SK-N-SH treated with all-trans-retinoic acid at 6 μM for 48 hours (cell line): ENCODE measurements around the gene KLF3.
A peak's percentile ranks its signal among the peaks of the same experiment; 100 is the strongest.

Experiments used
- ATAC-seq: fragments of 200-7000 bp; cut with Tn5 transposase; 3 replicates; pipeline ENCODE4 v1.9.1; 2020; ENCODE audit warnings: mild to moderate bottlenecking, moderate library complexity
- ARNTL ChIP-seq: fragments of 450-650 bp; formaldehyde crosslinking; IDR thresholded peaks from 2 replicates; pipeline ENCODE4 v1.5.0; 2020; ENCODE audit warnings: low read depth, mild to moderate bottlenecking, moderate library complexity, borderline replicate concordance
- BACH2 ChIP-seq: fragments of 250-450 bp; sonication (Bioruptor Pico); IDR thresholded peaks from 2 replicates; pipeline ENCODE4 v1.9.0; 2021; ENCODE audit warnings: mild to moderate bottlenecking, borderline replicate concordance
- CSDC2 ChIP-seq: fragments of 250-450 bp; sonication (Bioruptor Pico); IDR thresholded peaks from 2 replicates; pipeline ENCODE4 v1.5.0; 2020; ENCODE audit warnings: mild to moderate bottlenecking, moderate library complexity
- ESRRG ChIP-seq: fragments of 250-450 bp; sonication (Bioruptor Pico); IDR thresholded peaks from 2 replicates; pipeline ENCODE4 v1.6.1; 2021; ENCODE audit warnings: mild to moderate bottlenecking
- OSR1 ChIP-seq: fragments of 250-450 bp; sonication (Bioruptor Pico); IDR thresholded peaks from 2 replicates; pipeline ENCODE4 v1.8.0; 2022; ENCODE audit warnings: moderate library complexity, mild to moderate bottlenecking, inconsistent platforms
- POU6F1 ChIP-seq: fragments of 250-450 bp; sonication (Bioruptor Pico); IDR thresholded peaks from 2 replicates; pipeline ENCODE4 v1.8.0; 2021; ENCODE audit warnings: low read depth, mild to moderate bottlenecking, moderate library complexity, borderline replicate concordance
- PPARA ChIP-seq: fragments of 250-450 bp; sonication (Bioruptor Pico); IDR thresholded peaks from 2 replicates; pipeline ENCODE4 v1.5.0; 2020; ENCODE audit warnings: mild to moderate bottlenecking, borderline replicate concordance
- RARB ChIP-seq: fragments of 250-450 bp; sonication (Bioruptor Pico); IDR thresholded peaks from 2 replicates; pipeline ENCODE4 v1.8.0; 2021; ENCODE audit warnings: mild to moderate bottlenecking, moderate library complexity
- SNAI2 ChIP-seq: fragments of 250-450 bp; sonication (Bioruptor Pico); IDR thresholded peaks from 2 replicates; pipeline ENCODE4 v1.5.0; 2020; ENCODE audit warnings: mild to moderate bottlenecking, moderate library complexity
- TCF4 ChIP-seq: fragments of 250-450 bp; sonication (Bioruptor Pico); IDR thresholded peaks from 2 replicates; pipeline ENCODE4 v1.8.0; 2021; ENCODE audit warnings: mild to moderate bottlenecking, moderate library complexity, borderline replicate concordance
- ZC3H10 ChIP-seq: fragments of 250-450 bp; sonication (Bioruptor Pico); IDR thresholded peaks from 2 replicates; pipeline ENCODE4 v1.5.1; 2021; ENCODE audit warnings: mild to moderate bottlenecking, moderate library complexity
- ZFP3 ChIP-seq: fragments of 250-450 bp; sonication (Bioruptor Pico); IDR thresholded peaks from 2 replicates; pipeline ENCODE4 v1.5.0; 2020; ENCODE audit warnings: mild to moderate bottlenecking, moderate library complexity
- ZNF565 ChIP-seq: fragments of 450-650 bp; formaldehyde crosslinking; conservative IDR thresholded peaks from 2 replicates; pipeline ENCODE4 v1.5.0; 2020; ENCODE audit warnings: low read depth, mild to moderate bottlenecking, moderate library complexity
- ZNF70 ChIP-seq: fragments of 450-650 bp; formaldehyde crosslinking; IDR thresholded peaks from 2 replicates; pipeline ENCODE4 v1.5.0; 2020; ENCODE audit warnings: mild to moderate bottlenecking, moderate library complexity
- ZNF8 ChIP-seq: fragments of 450-650 bp; formaldehyde crosslinking; IDR thresholded peaks from 2 replicates; pipeline ENCODE4 v1.5.0; 2020; ENCODE audit warnings: mild to moderate bottlenecking, moderate library complexity
- TF ChIP-seq, protein P1 (sequence below): fragments of 250-450 bp; sonication (Bioruptor Pico); IDR thresholded peaks from 2 replicates; pipeline ENCODE4 v1.5.0; 2020; ENCODE audit warnings: mild to moderate bottlenecking, moderate library complexity
- TF ChIP-seq, protein P2 (sequence below): fragments of 250-450 bp; sonication (Bioruptor Pico); IDR thresholded peaks from 2 replicates; pipeline ENCODE4 v1.5.1; 2020; ENCODE audit warnings: low read depth, mild to moderate bottlenecking, moderate library complexity

The KLF3 gene

DNA sequence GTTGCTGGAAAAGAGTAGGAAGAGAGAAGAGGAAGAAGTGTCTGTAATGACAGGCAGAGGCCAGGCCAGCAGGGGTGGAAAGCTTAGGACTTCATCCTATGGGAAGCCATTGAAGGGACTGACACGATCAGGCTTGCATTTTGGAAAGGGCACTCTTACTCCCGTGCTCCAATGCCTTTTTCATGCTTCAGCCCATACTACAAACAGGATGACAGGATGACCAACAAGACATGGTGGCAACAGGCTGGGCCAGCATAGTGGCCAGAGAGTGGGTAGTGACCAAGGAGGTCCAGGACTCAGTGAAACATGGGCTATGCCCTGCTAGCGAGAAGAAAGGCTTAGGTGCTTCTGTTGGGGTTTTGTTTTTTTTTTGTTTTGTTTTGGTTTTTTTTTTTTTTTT is 2.6 kb upstream of the KLF3 start:
- ATAC-seq = no peak
- TF ChIP-seq SNAI2 (CRISPR knock-in tag) = no peak
- TF ChIP-seq ZFP3 (CRISPR knock-in tag) = no peak
- TF ChIP-seq TCF4 (CRISPR knock-in tag) = no peak
- TF ChIP-seq ZNF8 (CRISPR knock-in tag) = no peak
- no peak for TF ChIP-seq RARB (CRISPR knock-in tag)
- TF ChIP-seq ZNF565 (CRISPR knock-in tag) = no peak
- no peak for TF ChIP-seq POU6F1 (CRISPR knock-in tag)
- no peak for TF ChIP-seq ARNTL (CRISPR knock-in tag)
- no peak for TF ChIP-seq OSR1 (CRISPR knock-in tag)
- TF ChIP-seq, protein P1, sequence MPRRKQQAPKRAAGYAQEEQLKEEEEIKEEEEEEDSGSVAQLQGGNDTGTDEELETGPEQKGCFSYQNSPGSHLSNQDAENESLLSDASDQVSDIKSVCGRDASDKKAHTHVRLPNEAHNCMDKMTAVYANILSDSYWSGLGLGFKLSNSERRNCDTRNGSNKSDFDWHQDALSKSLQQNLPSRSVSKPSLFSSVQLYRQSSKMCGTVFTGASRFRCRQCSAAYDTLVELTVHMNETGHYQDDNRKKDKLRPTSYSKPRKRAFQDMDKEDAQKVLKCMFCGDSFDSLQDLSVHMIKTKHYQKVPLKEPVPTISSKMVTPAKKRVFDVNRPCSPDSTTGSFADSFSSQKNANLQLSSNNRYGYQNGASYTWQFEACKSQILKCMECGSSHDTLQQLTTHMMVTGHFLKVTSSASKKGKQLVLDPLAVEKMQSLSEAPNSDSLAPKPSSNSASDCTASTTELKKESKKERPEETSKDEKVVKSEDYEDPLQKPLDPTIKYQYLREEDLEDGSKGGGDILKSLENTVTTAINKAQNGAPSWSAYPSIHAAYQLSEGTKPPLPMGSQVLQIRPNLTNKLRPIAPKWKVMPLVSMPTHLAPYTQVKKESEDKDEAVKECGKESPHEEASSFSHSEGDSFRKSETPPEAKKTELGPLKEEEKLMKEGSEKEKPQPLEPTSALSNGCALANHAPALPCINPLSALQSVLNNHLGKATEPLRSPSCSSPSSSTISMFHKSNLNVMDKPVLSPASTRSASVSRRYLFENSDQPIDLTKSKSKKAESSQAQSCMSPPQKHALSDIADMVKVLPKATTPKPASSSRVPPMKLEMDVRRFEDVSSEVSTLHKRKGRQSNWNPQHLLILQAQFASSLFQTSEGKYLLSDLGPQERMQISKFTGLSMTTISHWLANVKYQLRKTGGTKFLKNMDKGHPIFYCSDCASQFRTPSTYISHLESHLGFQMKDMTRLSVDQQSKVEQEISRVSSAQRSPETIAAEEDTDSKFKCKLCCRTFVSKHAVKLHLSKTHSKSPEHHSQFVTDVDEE (CRISPR knock-in tag) = no peak
- TF ChIP-seq BACH2 (CRISPR knock-in tag) = no peak
- no peak for TF ChIP-seq ESRRG (CRISPR knock-in tag)
- TF ChIP-seq, protein P2, sequence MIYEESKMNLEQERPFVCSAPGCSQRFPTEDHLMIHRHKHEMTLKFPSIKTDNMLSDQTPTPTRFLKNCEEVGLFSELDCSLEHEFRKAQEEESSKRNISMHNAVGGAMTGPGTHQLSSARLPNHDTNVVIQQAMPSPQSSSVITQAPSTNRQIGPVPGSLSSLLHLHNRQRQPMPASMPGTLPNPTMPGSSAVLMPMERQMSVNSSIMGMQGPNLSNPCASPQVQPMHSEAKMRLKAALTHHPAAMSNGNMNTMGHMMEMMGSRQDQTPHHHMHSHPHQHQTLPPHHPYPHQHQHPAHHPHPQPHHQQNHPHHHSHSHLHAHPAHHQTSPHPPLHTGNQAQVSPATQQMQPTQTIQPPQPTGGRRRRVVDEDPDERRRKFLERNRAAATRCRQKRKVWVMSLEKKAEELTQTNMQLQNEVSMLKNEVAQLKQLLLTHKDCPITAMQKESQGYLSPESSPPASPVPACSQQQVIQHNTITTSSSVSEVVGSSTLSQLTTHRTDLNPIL (CRISPR knock-in tag) = no peak
- TF ChIP-seq PPARA (CRISPR knock-in tag) = no peak

DNA sequence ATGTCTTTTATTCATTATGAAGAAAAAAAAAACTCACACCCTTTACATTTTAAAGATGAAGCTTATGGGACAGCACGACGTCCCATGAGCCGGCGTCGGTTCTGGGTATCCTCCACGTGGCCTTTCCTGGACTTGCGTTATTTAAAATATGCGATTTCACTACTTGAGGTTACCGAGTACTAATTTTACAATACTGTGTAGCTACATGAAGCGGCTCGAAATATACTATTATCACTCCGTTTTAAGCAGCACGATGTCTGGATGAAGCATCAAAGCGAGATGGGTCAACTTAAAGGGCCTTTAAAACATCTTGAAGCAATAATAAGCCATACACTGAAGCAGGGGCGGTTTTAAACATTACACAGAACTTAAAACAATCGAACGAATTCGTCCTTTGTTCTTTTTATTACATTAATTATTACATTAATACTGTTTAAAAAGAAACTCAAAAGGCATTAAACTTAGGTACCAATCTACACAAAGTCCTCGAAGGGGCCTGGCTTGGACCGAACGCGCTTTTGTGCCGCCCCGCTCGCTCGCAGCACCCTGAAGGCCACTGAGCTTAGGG is 1.4 kb upstream of the KLF3 start:
- TF ChIP-seq ARNTL (CRISPR knock-in tag) (no peak), POU6F1 (CRISPR knock-in tag) (no peak), SNAI2 (CRISPR knock-in tag) (no peak), ZNF70 (CRISPR knock-in tag) (no peak), CSDC2 (CRISPR knock-in tag) (no peak), PPARA (CRISPR knock-in tag) (no peak), RARB (CRISPR knock-in tag) (no peak), ZC3H10 (CRISPR knock-in tag) (no peak)
- TF ChIP-seq, protein P1 (CRISPR knock-in tag) = no peak
- ATAC-seq = no peak

GRCh38 chr4:38663090-38663800 is 754 bp upstream of the KLF3 start:
- TF ChIP-seq ARNTL (CRISPR knock-in tag) (no peak), ZFP3 (CRISPR knock-in tag) (0 out of 2 replicates have a peak, but pooled peaks have one; percentile 42)
- ATAC-seq = peak; percentile 22
